HFFc6 (cell line): ENCODE data around the gene ELOVL2. TPM values are rescaled to one million over a fixed set of nuclear protein-coding genes. Genes with fewer than 3 reads are reported as not detected.
"Not testable (repeated sequence)": the region's sequence is repeated elsewhere in the genome, so short reads cannot be mapped to it uniquely, and the experiment has no call there.

ENCODE experiments used
- DNase-seq: peaks from one replicate; pipeline ENCODE4 v3.0.0-alpha.2; 2018
- H3K27ac Mint-ChIP-seq: 2 replicates; pipeline ENCODE4 v1.8.0; 2020; ENCODE audit warnings: mild to moderate bottlenecking, mixed read lengths
- H3K27me3 Mint-ChIP-seq: 2 replicates; pipeline ENCODE4 v1.8.0; 2021; ENCODE audit warnings: mild to moderate bottlenecking, moderate library complexity, mixed read lengths; ENCODE audit not compliant: insufficient read depth
- H3K36me3 Mint-ChIP-seq: 2 replicates; pipeline ENCODE4 v1.8.0; 2021; ENCODE audit warnings: low read depth, mixed read lengths
- H3K4me1 Mint-ChIP-seq: 2 replicates; pipeline ENCODE4 v1.8.0; 2020; ENCODE audit warnings: low read depth, mixed read lengths
- H3K4me3 Mint-ChIP-seq: 2 replicates; pipeline ENCODE4 v1.8.0; 2020; ENCODE audit warnings: mild to moderate bottlenecking, moderate library complexity, mixed read lengths
- H3K9me3 Mint-ChIP-seq: 2 replicates; pipeline ENCODE4 v1.8.0; 2020; ENCODE audit warnings: mild to moderate bottlenecking, mixed read lengths
- total RNA-seq, 6 experiments: library from RNA; stranded (reverse); fragmentation: NEBNext Ultra II Directional; extraction: Animal tissue kit (Norgen Biotek cat#: 25700); gene quantifications; 2 replicates in 1 of 6; 3 replicates in 5 of 6; pipeline ENCODE4 v1.2.3, GENCODE V29; 2021
- TF ChIP-seq, protein P1 (sequence below): fragments of 200-600 bp; sonication (generic); IDR thresholded peaks from 2 replicates; pipeline ENCODE4 v1.5.0; 2021; ENCODE audit warnings: antibody characterized with exemption, mild to moderate bottlenecking

Gene ELOVL2
- total RNA-seq, 6 experiments from 2014 or later, result 0.05 to 0.09 (median 0.05) TPM; not detected in 3

DNA sequence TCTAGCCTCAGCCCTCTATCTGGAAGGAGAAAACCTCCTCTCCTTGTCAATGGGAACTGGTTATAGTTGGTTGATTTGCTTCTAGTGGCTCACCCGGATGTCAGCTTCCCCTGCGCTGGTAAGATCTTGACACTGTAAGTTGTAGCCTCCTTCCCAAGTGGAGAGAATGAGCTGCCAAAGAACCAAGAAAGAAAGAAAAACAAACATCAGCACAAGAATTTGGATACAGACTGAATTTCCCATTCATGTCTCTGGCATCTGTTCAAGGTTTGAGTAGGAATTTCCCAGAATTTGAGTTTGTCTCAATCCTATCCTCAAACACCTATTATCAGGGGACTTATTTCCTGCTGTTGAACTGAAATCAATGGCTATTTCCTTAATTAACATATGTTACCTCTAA is 44.1 kb downstream of the ELOVL2 start:
- TF ChIP-seq, protein P1, sequence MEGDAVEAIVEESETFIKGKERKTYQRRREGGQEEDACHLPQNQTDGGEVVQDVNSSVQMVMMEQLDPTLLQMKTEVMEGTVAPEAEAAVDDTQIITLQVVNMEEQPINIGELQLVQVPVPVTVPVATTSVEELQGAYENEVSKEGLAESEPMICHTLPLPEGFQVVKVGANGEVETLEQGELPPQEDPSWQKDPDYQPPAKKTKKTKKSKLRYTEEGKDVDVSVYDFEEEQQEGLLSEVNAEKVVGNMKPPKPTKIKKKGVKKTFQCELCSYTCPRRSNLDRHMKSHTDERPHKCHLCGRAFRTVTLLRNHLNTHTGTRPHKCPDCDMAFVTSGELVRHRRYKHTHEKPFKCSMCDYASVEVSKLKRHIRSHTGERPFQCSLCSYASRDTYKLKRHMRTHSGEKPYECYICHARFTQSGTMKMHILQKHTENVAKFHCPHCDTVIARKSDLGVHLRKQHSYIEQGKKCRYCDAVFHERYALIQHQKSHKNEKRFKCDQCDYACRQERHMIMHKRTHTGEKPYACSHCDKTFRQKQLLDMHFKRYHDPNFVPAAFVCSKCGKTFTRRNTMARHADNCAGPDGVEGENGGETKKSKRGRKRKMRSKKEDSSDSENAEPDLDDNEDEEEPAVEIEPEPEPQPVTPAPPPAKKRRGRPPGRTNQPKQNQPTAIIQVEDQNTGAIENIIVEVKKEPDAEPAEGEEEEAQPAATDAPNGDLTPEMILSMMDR, result no peak
- H3K4me1 Mint-ChIP-seq, result no peaks in the 10 kb centered on the region
- H3K27me3 Mint-ChIP-seq, result peaks cover 7% of the 10 kb centered on the region
- H3K36me3 Mint-ChIP-seq, result no peaks in the 10 kb centered on the region
- no peak overlapping the region for H3K27ac Mint-ChIP-seq
- H3K4me3 Mint-ChIP-seq, result no peak overlapping the region
- DNase-seq, result no peak
- H3K9me3 Mint-ChIP-seq, result no peaks in the 10 kb centered on the region

DNA sequence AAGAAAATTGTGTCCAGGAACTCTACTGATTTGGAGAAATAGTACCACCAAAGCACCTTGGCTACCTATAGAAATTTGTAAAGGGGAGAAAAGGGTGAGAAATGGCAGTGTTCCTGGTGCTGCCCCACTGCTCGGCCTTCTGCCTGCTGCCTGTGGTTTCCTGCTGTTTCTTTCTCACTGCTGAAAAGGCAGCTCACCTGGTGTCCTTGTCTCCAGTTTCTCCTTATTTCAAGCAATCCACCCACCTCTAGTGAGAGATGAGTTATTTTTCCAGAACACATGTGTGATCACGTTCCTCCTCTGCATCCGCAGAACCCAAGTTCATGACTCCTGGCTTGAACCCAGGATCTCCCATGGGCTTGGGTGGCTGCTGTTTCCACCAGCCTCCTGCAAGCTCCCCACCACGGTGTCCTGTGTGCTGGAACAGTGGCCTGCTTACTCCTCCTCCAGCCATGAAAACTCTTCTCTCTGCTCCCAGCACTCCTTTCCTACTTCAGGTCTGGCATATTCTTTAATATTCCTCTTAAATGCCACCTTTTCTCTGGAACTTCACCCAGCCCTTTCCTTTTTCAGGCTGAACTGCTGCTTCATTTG is 48.9 kb downstream of the ELOVL2 start:
- Mint-ChIP-seq H3K9me3 (no peaks in the 10 kb centered on the region), H3K27ac (no peak overlapping the region), H3K4me1 (no peaks in the 10 kb centered on the region), H3K36me3 (no peaks in the 10 kb centered on the region), H3K27me3 (peaks cover 6% of the 10 kb centered on the region), H3K4me3 (no peak overlapping the region)
- TF ChIP-seq, protein P1, result no peak
- DNase-seq, result no peak

DNA sequence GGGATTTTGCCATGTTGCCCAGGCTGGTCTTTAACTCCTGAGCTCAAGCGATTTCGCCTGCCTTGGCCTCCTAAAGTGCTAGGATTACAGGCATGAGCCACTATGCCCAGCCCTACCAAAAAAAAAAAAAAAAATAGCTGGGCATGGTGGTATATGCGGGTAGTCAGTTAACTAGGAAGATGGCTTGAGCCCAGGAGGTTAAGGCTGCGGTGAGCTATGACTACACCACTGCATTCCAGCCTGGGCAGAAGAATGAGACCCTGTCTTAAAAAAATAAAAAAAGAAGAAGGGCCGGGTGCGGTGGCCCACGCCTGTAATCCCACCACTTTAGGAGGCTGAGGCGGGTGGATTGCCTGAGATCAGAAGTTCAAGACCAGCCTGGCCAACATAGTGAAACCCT is 50.2 kb downstream of the ELOVL2 start:
- Mint-ChIP-seq H3K27ac (no peak overlapping the region), H3K4me1 (no peaks in the 10 kb centered on the region), H3K36me3 (no peaks in the 10 kb centered on the region), H3K27me3 (peaks cover 2% of the 10 kb centered on the region), H3K9me3 (no peaks in the 10 kb centered on the region), H3K4me3 (no peak overlapping the region)
- TF ChIP-seq, protein P1, result no peak
- no peak for DNase-seq

DNA sequence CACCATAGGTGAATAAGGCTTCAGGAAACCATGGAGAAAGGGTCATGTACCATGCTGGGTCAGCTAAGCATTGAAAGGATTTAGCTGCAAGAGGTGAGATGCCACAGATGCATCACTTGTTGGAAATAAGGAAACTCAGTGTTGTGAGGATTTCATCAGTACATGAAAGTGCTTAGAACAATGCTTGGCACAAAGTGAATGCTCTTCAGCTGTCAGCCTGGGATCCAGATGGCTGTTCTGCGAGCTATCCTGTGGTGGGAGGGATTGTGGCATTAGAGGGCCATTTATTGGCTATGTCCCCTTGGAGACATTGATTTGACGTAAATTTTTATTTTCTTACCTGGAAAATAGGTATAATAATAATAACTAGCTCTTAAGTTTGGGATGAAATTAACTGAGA is 53.0 kb downstream of the ELOVL2 start:
- Mint-ChIP-seq H3K9me3 (no peaks in the 10 kb centered on the region), H3K4me1 (no peaks in the 10 kb centered on the region), H3K27me3 (peaks cover 1% of the 10 kb centered on the region), H3K36me3 (no peaks in the 10 kb centered on the region), H3K4me3 (no peak overlapping the region), H3K27ac (no peak overlapping the region)
- TF ChIP-seq, protein P1, result no peak
- DNase-seq, result no peak

DNA sequence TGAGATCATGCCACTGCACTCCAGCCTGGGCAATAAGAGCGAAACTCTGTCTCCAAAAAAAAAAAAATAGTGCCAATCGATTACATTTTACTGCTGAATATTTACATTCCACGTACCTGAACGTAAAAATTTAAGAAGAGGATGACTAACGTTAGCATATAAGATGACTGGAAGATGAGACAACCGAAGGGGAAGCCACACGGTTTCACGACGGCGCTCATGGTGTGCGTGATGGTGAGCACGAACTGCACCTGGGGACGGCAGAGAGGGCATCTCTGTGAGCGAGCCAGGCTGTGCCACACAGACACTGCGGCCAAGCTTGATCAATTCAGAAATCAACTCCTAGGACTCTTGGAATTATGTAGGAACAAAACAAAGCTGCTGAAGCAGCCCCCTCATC is 54.5 kb downstream of the ELOVL2 start:
- H3K27me3 Mint-ChIP-seq, result peaks cover 1% of the 10 kb centered on the region; the same call in 1 of the 2 replicates
- no peak overlapping the region for H3K4me3 Mint-ChIP-seq
- no peak overlapping the region for H3K27ac Mint-ChIP-seq
- no peak for DNase-seq
- no peaks in the 10 kb centered on the region for H3K4me1 Mint-ChIP-seq
- TF ChIP-seq, protein P1, result no peak
- H3K36me3 Mint-ChIP-seq, result no peaks in the 10 kb centered on the region
- 0 out of 2 replicates have a peak, but pooled peaks cover 4% of the 10 kb centered on the region for H3K9me3 Mint-ChIP-seq

DNA sequence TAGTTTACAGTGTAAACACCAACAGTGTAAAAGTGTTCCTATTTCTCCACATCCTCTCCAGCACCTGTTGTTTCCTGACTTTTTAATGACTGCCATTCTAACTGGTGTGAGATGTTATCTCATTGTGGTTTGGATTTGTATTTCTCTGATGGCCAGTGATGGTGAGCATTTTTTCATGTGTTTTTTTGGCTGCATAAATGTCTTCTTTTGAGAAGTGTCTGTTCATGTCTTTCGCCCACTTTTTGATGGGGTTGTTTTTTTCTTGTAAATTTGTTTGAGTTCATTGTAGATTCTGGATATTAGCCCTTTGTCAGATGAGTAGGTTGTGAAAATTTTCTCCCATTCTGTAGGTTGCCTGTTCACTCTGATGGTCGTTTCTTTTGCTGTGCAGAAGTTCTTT is 59.1 kb downstream of the ELOVL2 start:
- not testable (repeated sequence) for H3K4me1 Mint-ChIP-seq, DNase-seq, H3K4me3 Mint-ChIP-seq, H3K27ac Mint-ChIP-seq, H3K36me3 Mint-ChIP-seq, H3K9me3 Mint-ChIP-seq, H3K27me3 Mint-ChIP-seq
